ENCODE measurements around the gene DISC1.
"Not testable (repeated sequence)": the region's sequence is repeated elsewhere in the genome, so short reads cannot be mapped to it uniquely, and the experiment has no call there.

The DISC1 gene

DNA sequence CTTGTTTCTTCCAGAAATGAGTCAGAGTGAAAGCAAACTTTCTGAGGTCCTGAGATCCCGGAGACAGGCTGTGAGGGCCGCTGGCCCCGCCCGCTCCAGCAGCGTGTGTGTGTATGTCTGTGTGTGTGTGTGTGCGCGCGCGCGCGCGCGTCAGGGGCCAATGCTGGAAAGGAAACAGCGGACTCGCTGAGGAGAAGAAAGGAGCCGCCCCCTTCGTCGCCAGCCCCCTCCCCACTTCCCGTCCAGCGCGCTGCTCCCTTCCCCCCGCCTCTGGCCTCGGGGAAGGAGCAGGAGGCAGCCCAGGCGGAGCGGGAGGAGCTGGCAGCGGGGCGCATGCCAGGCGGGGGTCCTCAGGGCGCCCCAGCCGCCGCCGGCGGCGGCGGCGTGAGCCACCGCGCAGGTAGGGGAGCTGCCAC lies at the start of gene DISC1:
Gene DISC1, plus strand, starts transcription at position 256 of the 416 bp plus-strand sequence. Its CDS starts 78 bp downstream, at position 334.
- DNase-seq: peak; percentile 61

DNA sequence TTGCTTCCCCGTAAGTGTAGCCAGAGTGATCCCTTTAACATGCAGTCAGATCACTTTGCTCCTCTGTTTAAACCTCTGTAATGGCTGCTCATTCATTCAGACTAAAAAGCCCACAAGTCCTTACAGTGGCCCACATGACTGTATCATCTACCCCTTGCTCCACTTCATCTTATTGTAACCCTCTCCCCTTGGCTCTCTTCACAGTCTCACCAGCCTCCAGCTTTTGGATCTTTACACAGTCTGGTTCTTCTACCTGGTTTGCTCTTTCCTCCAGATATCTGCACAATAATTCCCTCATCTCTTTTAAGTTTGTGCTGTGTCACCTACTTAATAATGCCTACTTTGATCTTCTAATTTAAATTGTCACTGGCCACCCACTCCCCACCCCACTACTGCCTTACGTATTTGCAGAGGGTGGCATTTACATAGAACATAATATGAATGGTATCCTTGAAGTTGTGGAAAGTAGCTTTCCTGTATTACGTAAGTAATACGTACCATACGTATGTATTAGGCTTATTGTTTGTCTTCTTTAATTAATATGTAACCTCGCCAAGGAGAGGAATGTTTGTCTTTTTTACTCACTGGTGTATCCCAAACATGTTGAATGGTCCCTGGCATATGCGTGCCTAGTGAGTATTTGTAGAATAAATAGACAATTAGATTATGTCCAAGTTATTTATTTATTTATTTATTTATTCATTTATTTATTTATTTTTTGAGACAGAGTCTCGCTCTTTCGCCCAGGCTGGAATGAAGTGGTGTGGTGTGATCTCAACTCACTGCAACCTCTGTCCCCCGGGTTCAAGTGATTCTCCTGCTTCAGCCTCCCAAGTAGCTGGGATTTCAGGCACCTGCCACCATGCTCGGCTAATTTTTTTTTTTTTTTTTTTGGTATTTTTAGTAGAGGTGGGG lies 49.5 kb upstream of the DISC1 start:
- no peak for DNase-seq

DNA sequence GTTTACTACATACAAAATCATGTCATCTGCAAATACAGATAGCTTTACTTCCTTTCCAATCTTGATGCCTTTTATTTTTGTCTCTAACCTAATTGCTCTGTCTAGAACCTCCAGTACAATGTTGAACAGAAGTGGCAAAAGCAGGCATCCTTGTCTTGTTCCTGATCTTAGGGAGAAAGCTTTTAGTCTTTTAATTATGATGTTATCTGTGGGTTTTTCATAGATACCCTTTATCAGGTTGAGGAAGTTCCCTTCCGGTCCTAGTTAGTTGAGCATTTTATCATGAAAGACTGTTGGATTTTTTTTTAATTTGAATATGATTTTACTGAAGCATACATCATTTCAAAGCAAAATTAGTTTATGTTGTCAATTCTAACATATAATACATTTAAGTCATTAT lies 45.7 kb upstream of the DISC1 start:
- no peak for DNase-seq

DNA sequence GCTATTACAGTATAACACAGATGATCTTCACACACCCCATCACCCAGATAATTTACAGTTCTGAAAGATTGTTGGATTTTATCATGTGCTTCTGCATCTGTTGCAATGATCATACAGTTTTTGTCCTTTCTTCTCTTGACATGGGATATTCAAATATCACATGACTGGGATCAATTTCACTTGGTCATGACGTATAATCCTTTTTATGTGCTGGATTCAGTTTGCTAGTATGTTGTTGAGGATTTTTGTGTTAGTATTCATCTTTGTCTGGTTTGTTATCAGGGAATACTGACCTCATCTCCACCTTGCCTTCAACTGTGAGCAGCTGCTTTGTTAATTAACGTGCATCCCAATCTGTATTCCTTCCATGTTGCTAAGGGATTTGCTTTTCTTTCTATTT lies 44.7 kb upstream of the DISC1 start:
- no peak for DNase-seq

DNA sequence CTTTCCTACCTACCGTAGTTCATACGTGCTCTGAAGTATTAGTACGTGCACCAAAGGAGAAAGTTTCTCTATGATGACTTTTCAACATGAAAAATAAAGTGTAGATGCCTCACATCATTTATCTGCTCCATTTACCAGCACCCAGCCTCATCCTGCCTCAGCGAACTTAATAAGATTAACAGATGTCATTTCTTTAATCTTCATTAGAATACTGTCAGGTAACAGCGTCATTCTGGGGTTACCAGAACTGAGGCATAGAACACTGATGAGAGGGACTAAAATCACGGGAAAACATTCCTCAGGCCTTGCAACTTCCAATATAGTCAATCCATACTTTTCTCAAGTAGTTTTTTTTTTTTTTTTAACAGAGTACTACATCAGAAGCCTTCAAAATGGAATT lies 43.2 kb upstream of the DISC1 start:
- DNase-seq: no peak

DNA sequence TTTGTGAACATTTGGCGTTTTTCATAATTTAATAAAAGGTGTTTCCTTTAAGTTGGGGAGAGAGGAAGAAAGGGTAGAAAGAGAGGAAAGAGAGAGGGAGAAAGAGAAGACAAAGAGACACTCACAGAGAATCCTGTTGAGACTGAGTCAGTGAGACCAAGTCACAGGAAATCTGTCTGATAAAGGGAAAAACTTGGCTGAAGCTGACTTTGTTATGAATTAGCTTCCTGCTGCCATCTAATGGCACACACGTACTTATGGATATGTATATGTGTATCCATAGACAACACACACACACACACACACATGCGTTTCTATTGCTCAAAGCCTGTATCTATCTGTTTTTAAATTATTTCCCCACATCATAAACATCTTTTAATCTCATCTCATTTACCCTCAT lies 42.5 kb upstream of the DISC1 start:
- no peak for DNase-seq

DNA sequence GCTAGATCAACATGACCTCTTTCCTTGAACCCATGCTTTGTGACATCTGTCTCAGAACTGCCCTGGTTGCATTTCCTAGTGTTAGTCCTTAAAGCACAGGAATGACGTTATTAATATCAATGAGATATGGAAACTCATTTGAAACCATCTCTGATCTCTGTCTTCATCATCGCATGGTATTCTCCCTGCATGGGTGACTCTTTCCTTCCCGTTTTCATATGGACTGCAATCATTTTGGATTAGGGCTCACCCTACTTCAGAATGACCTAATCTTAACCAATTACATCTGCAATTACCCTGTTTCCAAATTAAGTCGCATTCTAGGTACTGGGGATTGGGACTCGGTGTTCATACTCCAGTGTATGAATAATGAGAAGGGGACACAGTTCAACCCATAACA lies 41.7 kb upstream of the DISC1 start:
- no peak for DNase-seq

DNA sequence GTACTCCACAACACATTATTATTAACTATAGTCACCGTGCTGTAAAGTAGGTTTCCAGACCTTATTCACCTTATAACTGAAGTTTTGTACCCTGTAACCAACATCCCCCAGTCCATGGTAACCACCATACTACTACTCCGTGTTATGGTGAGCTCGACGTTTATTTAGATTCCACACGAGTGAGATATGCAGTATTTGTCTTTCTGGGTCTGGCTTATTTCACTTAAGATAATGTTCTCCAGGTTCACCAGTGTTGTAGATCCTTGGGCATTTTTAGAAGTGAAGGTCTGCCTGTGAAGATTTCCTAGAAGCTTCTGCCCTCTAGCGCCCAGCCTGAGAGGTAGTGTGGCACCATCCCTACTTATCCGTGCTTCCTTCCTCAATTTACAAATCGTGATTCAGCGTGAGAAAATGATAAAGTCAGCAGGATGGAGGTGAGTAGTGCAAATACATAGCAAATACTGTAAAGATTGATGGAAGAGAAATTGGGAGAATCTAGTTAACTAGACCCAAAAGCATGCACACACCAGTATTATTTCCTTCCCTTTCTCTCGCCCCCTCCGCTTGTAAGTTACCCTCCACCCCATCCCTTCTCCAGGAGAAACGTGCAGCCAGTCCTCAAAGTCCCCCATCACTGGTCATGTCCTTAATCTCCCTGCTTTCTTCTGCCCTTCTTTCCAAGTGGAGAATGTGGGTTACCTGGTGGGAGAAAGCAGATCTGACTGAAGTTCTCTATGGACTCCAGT lies 36.0 kb upstream of the DISC1 start:
- DNase-seq: peak; percentile 24

DNA sequence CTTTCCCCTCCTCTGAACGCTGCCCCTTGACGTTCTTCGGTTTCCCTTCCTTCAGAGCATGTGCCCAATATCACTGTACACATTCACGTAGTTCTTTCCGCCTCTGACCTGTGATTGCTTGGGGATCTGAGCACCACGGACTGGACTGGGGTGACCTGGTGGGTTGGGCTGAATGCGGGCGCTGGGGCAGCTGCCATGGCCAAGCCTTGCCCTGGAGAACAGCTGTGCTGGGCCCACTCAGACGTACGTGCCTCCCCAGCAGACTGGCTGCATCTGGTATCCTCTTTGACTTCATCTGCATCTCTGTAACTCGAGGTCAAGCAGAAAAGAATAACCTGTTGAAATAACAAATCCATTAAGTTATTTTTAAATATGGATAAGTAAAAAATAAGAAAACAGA lies 35.1 kb upstream of the DISC1 start:
- no peak for DNase-seq

DNA sequence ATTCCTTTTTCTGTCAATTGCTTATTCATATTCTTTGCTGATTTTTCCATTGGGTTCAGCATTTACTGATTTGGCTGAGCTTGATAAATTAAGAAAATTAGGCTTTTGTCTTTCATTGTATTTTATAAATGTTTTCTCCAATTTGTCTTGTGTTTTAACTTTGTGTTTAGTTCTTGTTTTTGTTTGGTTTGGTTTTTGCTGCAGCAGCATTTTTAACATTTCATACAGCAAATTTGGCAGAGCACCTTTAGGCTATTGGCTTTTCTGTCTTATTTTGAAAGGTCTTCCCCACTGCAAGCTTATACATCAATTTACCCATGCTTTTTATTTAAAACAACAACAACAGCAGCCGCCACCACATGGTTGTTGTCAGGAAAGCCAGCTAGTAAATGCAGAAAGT lies 33.8 kb upstream of the DISC1 start:
- no peak for DNase-seq

DNA sequence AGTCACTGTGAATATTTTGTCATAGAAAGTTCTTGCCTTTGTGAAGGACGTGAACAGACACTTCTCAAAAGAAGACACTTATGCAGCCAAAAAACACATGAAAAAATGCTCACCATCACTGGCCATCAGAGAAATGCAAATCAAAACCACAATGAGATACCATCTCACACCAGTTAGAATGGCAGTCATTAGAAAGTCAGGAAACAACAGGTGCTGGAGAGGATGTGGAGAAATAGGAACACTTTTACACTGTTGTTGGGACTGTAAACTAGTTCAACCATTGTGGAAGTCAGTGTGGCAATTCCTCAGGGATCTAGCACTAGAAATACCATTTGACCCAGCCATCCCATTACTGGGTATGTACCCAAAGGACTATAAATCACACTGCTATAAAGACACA lies 33.3 kb upstream of the DISC1 start:
- not testable (repeated sequence) for DNase-seq

DNA sequence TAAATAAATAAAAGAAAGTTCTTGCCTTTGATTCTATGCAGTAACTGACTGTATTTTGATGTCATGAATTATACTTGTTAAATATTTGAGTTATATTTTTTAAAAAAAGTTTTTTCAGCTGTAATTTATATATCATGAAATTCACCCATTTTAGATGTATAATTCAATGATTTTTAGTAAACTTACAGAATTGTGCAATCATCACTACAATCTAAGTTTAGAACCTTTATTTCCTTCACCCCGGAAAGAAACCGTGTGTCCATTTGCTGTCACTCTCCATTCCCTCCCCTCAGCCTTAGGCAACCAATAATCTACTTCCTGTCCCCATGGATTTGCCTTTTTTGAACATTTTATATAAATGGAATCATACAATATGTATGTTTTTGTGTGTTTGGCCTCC lies 32.5 kb upstream of the DISC1 start:
- DNase-seq: no peak

DNA sequence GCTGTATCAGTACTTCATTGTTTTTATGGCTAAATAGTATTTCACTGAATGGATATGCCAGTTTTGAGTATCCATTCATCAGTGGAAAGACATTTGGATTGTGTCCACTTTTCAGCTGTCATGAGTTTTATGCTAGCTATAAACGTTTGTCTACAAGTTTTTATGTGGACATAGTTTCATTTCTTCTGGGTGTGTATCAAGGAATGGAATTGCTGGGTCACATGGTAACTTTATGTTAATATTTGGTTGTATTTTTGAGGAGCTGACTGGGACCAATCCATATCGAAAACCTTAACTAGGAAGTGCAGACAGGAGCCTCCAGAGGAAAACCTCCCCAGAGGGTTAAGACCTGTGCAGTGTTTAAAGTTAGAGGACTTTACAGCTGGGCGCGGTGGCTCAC lies 31.8 kb upstream of the DISC1 start:
- DNase-seq: no peak

DNA sequence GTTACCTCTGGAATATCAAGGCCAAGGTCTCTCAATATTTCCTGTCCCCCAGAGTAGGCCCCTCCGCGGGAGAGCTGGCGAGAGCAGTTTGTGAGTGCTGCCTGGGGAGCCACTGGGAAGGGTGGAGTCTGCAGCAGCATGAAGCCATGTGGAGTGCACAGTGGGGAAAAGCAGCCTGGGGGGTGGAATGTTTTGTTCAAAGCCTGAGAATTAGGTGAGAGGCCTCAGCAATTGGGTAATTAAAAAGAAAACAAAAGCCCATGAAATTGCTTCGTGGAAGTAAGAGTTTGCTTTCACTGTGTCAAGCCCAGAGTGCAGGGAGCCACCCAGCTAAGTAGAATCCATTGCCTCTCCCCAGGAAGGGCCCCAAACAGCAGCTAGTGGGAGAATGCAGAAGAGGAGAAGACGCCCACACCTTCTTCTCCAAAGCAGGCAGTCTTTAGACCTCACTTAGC lies 30.2 kb upstream of the DISC1 start:
- DNase-seq: no peak

DNA sequence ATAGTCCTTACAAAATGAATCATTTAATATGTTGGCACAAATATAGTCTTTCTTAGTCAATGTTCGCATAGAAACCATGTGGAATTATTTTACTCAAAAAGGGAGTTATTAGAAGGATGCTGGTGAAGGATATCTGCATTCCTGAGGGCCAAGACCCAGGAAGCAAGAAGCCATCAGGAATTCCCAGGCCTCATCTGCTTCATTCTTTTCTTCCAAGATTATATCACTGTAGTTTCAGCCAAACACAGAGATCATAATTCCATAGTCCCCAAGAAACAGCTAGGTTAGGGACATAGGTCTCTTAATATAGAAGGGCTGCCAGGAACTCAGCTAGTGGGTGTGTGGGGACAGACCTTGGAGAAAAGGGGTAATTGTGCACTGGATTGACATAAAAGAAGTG lies 28.6 kb upstream of the DISC1 start:
- no peak for DNase-seq

DNA sequence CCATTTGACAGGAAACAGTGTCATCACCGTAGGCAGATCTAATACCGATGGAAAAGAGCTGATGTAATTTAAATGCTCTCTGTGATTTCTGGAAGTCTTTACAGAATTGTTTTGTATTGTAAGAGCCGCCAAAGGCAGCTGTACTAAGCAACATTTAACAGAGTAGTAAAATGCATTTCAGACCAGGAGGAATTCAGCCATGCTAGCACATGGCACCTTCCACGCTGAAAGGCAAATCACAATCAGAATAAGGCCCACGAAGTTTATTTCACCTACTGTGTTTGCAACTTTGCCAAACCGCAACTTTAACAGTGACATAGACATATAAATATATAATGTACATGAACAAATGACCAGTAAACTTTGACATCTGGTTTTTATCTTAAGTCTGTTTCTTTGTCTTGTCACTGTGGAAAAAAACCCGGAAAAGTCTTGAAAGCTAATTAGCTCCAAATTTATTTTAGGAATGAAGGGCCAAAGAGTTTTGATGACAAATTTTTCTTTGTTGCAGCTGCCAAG lies 26.1 kb upstream of the DISC1 start:
- no peak for DNase-seq

DNA sequence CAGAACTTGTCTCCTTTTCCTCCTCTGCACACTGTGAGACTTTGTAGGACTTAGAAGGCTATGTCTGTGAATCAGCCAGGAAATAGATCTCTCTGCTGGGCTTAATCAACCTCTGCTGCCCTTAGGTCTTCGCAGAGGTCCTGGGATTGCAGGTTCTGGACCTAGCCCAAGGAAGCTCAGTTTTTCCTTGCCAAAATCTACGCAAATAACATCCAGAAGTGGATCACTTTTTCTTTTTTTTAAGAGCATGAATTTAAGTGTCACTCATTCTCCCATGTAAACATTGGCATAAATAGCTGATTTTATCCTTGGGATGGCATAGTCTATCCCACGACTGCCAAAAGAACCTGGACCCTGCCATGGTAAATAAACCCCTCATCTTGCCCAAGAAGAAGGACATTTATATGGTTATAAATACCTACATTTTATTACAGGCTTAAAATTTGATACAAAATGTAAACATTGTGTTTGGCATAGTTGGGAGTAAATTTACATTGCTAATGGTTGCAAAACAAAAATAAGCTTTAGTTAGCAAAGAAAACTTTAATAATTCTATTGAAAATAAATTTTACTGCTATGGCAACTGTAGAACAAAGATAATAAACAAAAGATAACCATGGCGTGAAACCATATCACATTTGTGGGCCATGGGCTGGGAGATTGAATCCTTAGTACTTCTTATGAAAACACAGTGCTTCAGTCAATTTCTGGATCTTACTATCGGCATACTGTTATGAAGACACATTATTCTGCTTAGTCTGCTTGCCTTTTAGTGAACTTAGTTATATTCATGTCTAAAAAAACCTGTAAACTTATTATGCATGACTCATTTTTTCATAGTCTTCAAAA lies 24.5 kb upstream of the DISC1 start:
- no peak for DNase-seq

DNA sequence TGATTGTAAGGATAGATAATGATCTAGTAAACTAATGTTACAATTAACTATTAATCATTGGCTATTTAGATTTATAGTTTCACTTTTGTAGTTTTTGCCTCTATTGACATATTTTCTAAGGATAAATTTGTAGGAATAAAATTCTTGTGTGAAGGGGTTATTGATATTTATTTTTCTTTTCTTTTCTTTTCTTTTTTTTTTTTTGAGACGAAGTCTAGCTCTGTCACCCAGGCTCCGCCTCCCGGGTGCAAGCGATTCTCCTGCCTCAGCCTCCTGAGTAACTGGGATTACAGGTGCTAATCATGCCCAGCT lies 24.0 kb upstream of the DISC1 start:
- DNase-seq: no peak

DNA sequence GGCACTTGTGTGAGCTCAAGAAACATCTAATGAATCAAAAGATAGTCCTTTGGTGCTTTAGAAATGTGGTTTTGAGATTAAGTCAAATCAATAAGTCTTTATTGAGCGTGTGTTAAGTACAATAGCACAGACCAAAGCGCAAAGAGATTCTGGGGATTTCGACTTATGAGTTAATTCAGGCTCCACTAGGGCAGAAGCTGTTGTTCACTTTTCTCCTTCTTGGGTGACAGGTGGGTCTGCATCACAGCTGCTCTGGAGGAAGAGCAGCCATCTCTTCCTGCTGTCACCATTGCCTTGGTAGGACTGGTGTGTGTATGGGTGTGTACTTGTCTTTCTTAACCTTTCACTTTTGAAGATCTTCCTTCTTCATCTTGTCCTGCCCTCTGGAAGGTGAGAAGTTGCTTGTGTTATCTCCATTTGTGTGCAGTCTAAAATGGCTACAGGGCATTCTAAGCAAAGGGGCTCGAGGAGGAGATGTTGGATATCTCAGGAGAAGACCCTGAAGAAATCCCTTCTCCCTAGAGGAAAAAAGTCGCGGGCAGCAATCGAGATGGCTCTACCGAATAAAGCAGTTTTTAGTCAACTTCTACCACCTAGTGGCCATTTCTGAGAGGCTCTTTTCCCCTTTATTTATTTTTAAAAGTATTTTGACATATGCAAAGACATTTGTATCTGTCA lies 22.9 kb upstream of the DISC1 start:
- no peak for DNase-seq

DNA sequence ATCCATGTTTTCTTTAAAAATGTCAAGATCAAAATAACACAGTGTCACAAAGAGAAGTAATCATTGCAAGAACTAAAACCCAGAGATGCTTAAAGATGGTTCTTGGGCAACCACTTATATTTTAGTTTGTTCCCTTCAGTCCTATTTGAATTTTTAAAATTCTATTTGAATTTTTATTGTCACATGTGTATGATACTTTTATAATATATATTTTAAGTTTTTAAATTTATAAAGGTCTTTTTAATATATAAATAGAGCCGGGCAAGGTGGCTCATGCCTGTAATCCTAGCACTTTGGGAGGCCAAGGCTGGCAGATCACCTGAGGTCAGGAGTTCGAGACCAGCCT lies 22.3 kb upstream of the DISC1 start:
- DNase-seq: no peak

DNA sequence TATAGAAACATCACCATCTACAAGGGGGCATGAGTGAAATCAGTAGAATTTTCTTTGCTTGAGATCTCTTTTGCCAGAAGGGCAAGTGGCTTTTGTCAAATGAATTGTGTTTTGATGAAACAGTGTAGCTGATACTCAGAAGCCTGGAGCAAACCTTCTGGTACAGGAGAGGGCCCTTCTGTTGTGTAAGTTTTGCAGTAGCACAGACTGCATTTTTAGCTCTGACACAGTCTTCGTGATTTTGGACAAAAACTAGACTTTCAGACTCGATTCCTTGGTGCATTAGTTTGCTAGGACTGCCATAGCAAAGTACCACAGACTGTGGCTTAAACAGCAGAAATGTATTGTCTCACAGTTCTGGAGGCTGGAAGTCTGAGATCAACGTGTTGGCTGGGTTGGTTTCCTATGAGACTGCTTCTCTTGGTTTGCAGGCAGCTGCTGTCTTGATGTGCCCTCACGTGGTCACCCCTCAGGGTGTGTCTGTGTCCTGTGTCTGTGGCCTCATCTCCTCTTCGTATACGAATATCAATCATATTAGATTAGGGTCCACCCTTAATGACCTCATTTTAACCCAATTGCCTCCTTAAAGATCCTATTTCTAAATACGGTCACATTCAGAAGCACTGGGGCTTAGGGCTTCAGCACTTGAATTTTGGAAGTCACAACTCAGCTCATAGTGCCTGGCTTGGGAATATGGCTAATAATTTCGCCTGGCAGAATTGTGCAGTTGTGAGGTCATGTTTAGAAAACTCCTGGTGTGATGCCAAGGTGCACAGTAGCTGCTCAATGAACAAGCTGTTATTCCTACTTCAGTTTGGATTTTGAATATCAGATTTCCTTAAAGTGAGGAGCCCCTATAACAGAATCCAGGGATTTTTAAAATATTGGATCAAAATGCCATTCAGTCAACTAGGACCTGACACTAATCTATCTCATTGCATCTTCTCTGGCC lies 21.2 kb upstream of the DISC1 start:
- DNase-seq: no peak

All from activated CD4-positive, alpha-beta T cell treated with anti-CD3 and anti-CD28 coated beads, Interleukin-2, amount 50 U/mL, for 1 hour (primary cell).